OCI-LY3 (cell line): ENCODE data around the gene BTBD7.

Experiments used
- H2AFZ ChIP-seq: fragments of 200-600, 300-600 bp; shearing (Covaris generic); 2 replicates; pipeline ENCODE4 v1.6.0; 2014; ENCODE audit warnings: antibody characterized with exemption, low read depth, low read length
- H3K27ac ChIP-seq: fragments of 200-600, 300-600 bp; sonication (generic); 2 replicates; pipeline ENCODE4 v1.5.1; 2014; ENCODE audit warnings: mild to moderate bottlenecking, low read length, moderate library complexity, mixed read lengths
- H3K27me3 ChIP-seq: fragments of 200-600, 300-600 bp; sonication (generic); 2 replicates; pipeline ENCODE4 v1.6.1; 2014; ENCODE audit warnings: low read depth, low read length, mixed read lengths
- H3K36me3 ChIP-seq: fragments of 200-600, 300-600 bp; sonication (generic); replicated peaks from 2 replicates; pipeline ENCODE3; 2014; ENCODE audit warnings: low read depth, low read length, mixed read lengths
- H3K4me1 ChIP-seq: fragments of 300-600, 200-600 bp; sonication (generic); 2 replicates; pipeline ENCODE4 v1.6.1; 2014; ENCODE audit warnings: low read length, mixed read lengths
- H3K4me2 ChIP-seq: fragments of 200-600, 300-600 bp; sonication (generic); 2 replicates; pipeline ENCODE4 v1.6.1; 2014; ENCODE audit warnings: low read length, mixed read lengths
- H3K4me3 ChIP-seq: fragments of 300-600, 200-600 bp; sonication (generic); 2 replicates; pipeline ENCODE4 v1.5.1; 2014; ENCODE audit warnings: antibody characterized with exemption, mild to moderate bottlenecking, low read length, moderate library complexity
- H3K79me2 ChIP-seq: fragments of 300-600, 200-600 bp; shearing (Covaris generic); 2 replicates; pipeline ENCODE4 v1.6.1; 2014; ENCODE audit warnings: mild to moderate bottlenecking, low read length, mixed read lengths
- H3K9ac ChIP-seq: fragments of 300-600, 200-600 bp; shearing (Covaris generic); 2 replicates; pipeline ENCODE4 v1.6.0; 2014; ENCODE audit warnings: mild to moderate bottlenecking, low read length, moderate library complexity
- H3K9me3 ChIP-seq: fragments of 200-600, 300-600 bp; shearing (Covaris generic); 2 replicates; pipeline ENCODE4 v1.6.1; 2014; ENCODE audit warnings: low read length, mixed read lengths; ENCODE audit not compliant: insufficient read depth
- H4K20me1 ChIP-seq: fragments of 200-600, 300-600 bp; sonication (generic); 2 replicates; pipeline ENCODE4 v1.6.1; 2016; ENCODE audit warnings: low read length, mixed read lengths; ENCODE audit not compliant: insufficient read depth
- CTCF ChIP-seq: fragments of 200-600, 300-600 bp; sonication (generic); IDR thresholded peaks from 2 replicates; pipeline ENCODE4 v1.5.1; 2014; ENCODE audit warnings: antibody characterized with exemption, low read length, low read depth
- EZH2phosphoT487 ChIP-seq: fragments of 200-600 bp; shearing (Covaris generic); IDR thresholded peaks from 2 replicates; pipeline ENCODE4 v1.6.1; 2018; ENCODE audit warnings: antibody characterized with exemption, mixed run types, low read depth

BTBD7 gene

GRCh38 chr14:93322929-93323599, 9.8 kb downstream of the BTBD7 start:
- no peak overlapping the region for H3K4me3 ChIP-seq
- H4K20me1 ChIP-seq: peaks cover 30% of the 10 kb centered on the region

GRCh38 chr14:93320489-93320888, 12.3 kb downstream of the BTBD7 start:
- Histone ChIP-seq H3K36me3 (no peaks in the 10 kb centered on the region), H3K4me3 (no peak overlapping the region), H3K4me2 (no peak overlapping the region), H3K27me3 (no peaks in the 10 kb centered on the region), H2AFZ (no peak overlapping the region), H3K79me2 (peaks cover 80% of the 10 kb centered on the region), H3K9ac (no peak overlapping the region), H4K20me1 (peaks cover 24% of the 10 kb centered on the region), H3K4me1 (peaks cover 23% of the 10 kb centered on the region), H3K27ac (no peak overlapping the region), H3K9me3 (no peaks in the 10 kb centered on the region)
- TF ChIP-seq EZH2phosphoT487 (no peak), CTCF (no peak)

More at GRCh38 chr14:93322929-93323599, 9.8 kb downstream of the BTBD7 start:
- H3K27ac ChIP-seq: no peak overlapping the region
- H3K36me3 ChIP-seq: no peaks in the 10 kb centered on the region
- no peaks in the 10 kb centered on the region for H3K27me3 ChIP-seq
- H2AFZ ChIP-seq: no peak overlapping the region
- TF ChIP-seq EZH2phosphoT487: no peak
- no peak for TF ChIP-seq CTCF
- H3K9ac ChIP-seq: no peak overlapping the region
- no peak overlapping the region for H3K4me2 ChIP-seq
- H3K4me1 ChIP-seq: peaks cover 23% of the 10 kb centered on the region
- no peaks in the 10 kb centered on the region for H3K9me3 ChIP-seq
- H3K79me2 ChIP-seq: peaks cover 92% of the 10 kb centered on the region

GRCh38 chr14:93319958-93320357, 12.9 kb downstream of the BTBD7 start:
- Histone ChIP-seq H3K36me3 (no peaks in the 10 kb centered on the region), H4K20me1 (peaks cover 24% of the 10 kb centered on the region), H3K79me2 (peaks cover 75% of the 10 kb centered on the region), H3K4me1 (peaks cover 23% of the 10 kb centered on the region), H3K9ac (no peak overlapping the region), H2AFZ (no peak overlapping the region), H3K27me3 (no peaks in the 10 kb centered on the region), H3K4me3 (no peak overlapping the region), H3K27ac (no peak overlapping the region), H3K4me2 (no peak overlapping the region; the same call in 1 of the 2 replicates), H3K9me3 (no peaks in the 10 kb centered on the region)
- TF ChIP-seq CTCF: no peak
- TF ChIP-seq EZH2phosphoT487: no peak

- no peak overlapping the region for H3K27ac ChIP-seq
- H3K4me2 ChIP-seq: no peak overlapping the region
- H3K79me2 ChIP-seq: peaks cover 70% of the 10 kb centered on the region
- no peak overlapping the region for H3K4me3 ChIP-seq
- H3K9ac ChIP-seq: no peak overlapping the region
- TF ChIP-seq EZH2phosphoT487 (no peak), CTCF (no peak)
- H2AFZ ChIP-seq: no peak overlapping the region
- peaks cover 24% of the 10 kb centered on the region for H4K20me1 ChIP-seq
- no peaks in the 10 kb centered on the region for H3K36me3 ChIP-seq
- no peaks in the 10 kb centered on the region for H3K27me3 ChIP-seq
- H3K4me1 ChIP-seq: peaks cover 23% of the 10 kb centered on the region
- no peaks in the 10 kb centered on the region for H3K9me3 ChIP-seq
Observed at GRCh38 chr14:93319494-93319893, 13.3 kb downstream of the BTBD7 start.
